DND-41 (cell line): ENCODE measurements around the gene SUPT20HL1.

Experiments
- CTCF ChIP-seq: IDR thresholded peaks from 2 replicates; pipeline ENCODE4 v1.5.1; 2012; ENCODE audit warnings: borderline replicate concordance, low read length, moderate library complexity, mild to moderate bottlenecking; ENCODE audit not compliant: poor library complexity, severe bottlenecking; ENCODE audit errors: extremely low read depth
- EZH2 ChIP-seq: IDR thresholded peaks from 3 replicates; pipeline ENCODE4 v1.6.1; 2012; ENCODE audit warnings: borderline replicate concordance, low read depth, mild to moderate bottlenecking, moderate library complexity, low read length, inconsistent platforms; ENCODE audit not compliant: severe bottlenecking

DNA sequence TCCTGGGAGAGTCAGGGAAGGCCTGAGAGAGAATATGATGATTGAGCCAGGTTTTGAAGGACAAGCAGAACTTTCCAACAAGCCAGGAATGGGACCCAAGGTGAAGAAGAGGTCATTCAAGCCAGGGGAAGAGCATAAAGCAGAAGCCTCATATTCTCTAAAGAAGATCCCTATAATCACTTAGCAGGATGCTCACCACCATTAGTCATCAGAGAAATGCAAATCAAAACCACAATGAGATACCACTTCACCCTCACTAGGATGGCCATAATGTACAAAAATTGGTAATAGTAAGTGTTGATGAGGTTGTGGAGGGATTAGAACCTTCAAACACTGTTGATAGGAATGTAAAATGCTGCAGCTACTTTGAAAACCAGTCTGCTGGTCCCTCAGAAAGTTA lies 20.5 kb upstream of the SUPT20HL1 start:
- TF ChIP-seq EZH2 (no peak), CTCF (no peak)
